HG03460 (cell line): ENCODE results near the gene TMEM163.
"Not testable (repeated sequence)": the region's sequence is repeated elsewhere in the genome, so short reads cannot be mapped to it uniquely, and the experiment has no call there.

Experiments
- ATAC-seq: cut with Tn5 transposase; IDR thresholded peaks from one replicate; pipeline ENCODE4 v1.9.1; 2021; ENCODE audit not compliant: unreplicated experiment

TMEM163 gene

GRCh38 chr2:134539981-134540380, 178.8 kb downstream of the TMEM163 start:
- no peak for ATAC-seq

GRCh38 chr2:134537702-134538101, 181.1 kb downstream of the TMEM163 start:
- ATAC-seq, result no peak

GRCh38 chr2:134537121-134537520, 181.7 kb downstream of the TMEM163 start:
- ATAC-seq, result no peak

- no peak for ATAC-seq
These were observed 182.5 kb downstream of the TMEM163 start for GRCh38 chr2:134536296-134536695.

GRCh38 chr2:134532537-134532936, 186.3 kb downstream of the TMEM163 start:
- no peak for ATAC-seq

GRCh38 chr2:134527381-134527780, 191.4 kb downstream of the TMEM163 start:
- no peak for ATAC-seq

- ATAC-seq, result no peak
These were observed 196.0 kb downstream of the TMEM163 start for GRCh38 chr2:134522496-134523455.

- ATAC-seq, result no peak
These were observed 200.7 kb downstream of the TMEM163 start for GRCh38 chr2:134518101-134518500.

- no peak for ATAC-seq
These were observed 203.7 kb downstream of the TMEM163 start for GRCh38 chr2:134515137-134515536.

GRCh38 chr2:134513465-134513804, 205.4 kb downstream of the TMEM163 start:
- no peak for ATAC-seq

GRCh38 chr2:134512734-134513464, 205.9 kb downstream of the TMEM163 start:
- ATAC-seq, result no peak

- ATAC-seq, result no peak
These were observed 210.4 kb downstream of the TMEM163 start for GRCh38 chr2:134508391-134508790.

GRCh38 chr2:134507697-134508096, 211.1 kb downstream of the TMEM163 start:
- no peak for ATAC-seq

GRCh38 chr2:134507159-134507558, 211.6 kb downstream of the TMEM163 start:
- not testable (repeated sequence) for ATAC-seq

GRCh38 chr2:134505446-134505845, 213.4 kb downstream of the TMEM163 start:
- ATAC-seq, result no peak

GRCh38 chr2:134504586-134505336, 214.0 kb downstream of the TMEM163 start:
- no peak for ATAC-seq

- no peak for ATAC-seq
These were observed 216.7 kb downstream of the TMEM163 start for GRCh38 chr2:134502104-134502503.

GRCh38 chr2:134501476-134502091, 217.2 kb downstream of the TMEM163 start:
- ATAC-seq, result no peak

GRCh38 chr2:134500211-134500935, 218.4 kb downstream of the TMEM163 start:
- no peak for ATAC-seq

GRCh38 chr2:134499307-134499926, 219.4 kb downstream of the TMEM163 start:
- no peak for ATAC-seq
